NCI-H2107 treated with DMSO at 0.1 percent for 48 hours (cell line): ENCODE measurements around the gene CELA3B.
"Not testable (repeated sequence)": the region's sequence is repeated elsewhere in the genome, so short reads cannot be mapped to it uniquely, and the experiment has no call there.

Experiments
- DNase-seq: peaks from one replicate; lab custom pipeline; 2025; ENCODE audit not compliant: unreplicated experiment; lab: John Stamatoyannopoulos, UW

CELA3B gene

GRCh38 chr1:21974699-21975098, 2.1 kb upstream of the CELA3B start:
- DNase-seq: not testable (repeated sequence)

DNA sequence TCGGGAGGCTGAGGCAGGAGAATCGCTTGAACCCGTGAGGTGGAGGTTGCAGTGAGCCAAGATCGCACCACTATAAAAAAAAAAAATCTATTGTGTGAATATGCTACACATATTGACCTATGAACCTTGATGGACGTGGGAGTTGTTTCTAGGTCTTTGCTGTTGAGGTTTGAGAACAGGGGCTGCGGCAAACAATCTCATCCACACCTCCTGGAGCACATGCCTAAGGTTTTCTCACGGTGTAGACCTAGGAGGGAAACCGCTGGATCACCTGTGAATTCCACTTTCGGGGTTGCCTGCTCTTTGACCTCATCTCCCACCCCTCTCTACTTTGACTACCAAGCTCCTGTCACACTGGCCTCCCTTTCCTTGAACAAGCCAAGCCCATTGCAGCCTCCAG, 1.5 kb upstream of the CELA3B start:
- DNase-seq: not testable (repeated sequence)

GRCh38 chr1:21978209-21978608, 1.4 kb downstream of the CELA3B start:
- not testable (repeated sequence) for DNase-seq

GRCh38 chr1:21980515-21981220, 3.8 kb downstream of the CELA3B start:
- not testable (repeated sequence) for DNase-seq

DNA sequence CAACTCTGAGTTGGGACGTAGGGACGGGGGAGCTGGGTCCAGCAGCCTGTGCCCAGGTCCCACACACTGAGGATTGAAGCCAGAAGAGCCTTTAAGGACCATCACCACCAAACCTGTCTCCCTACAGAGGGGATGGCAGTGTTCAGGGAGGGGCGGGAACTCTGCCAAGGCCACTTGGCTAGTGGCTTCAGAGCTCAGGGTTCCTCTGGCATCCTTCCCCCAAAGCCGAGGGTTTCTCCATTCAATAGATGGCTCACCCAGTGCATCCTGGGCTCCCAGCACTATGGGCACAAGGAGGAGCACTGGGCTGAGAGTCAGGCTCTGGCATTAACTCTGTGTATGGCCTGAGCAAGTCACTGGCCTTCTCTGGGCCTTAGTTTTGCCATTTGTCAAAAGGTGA, 4.4 kb downstream of the CELA3B start:
- DNase-seq: not testable (repeated sequence)

DNA sequence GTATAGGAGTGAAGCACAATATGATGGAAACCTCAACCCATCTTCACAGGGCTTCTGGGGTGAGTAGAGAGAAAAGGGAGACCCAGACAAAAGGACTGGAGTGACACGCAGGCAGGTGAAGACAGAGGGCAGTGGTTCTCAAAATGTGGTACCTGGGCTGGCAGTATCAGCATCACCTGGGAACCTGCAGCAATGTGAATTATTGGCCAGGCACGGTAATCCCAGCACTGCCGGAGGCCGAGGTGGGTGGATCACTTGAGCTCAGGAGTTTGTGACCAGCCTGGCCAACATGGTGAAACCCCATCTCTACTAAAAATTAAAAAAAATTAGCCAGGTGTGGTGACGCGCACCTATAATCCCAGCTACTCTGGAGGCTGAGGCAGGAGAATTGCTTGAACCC, 5.3 kb downstream of the CELA3B start:
- not testable (repeated sequence) for DNase-seq

GRCh38 chr1:21983539-21983938, 6.7 kb downstream of the CELA3B start:
- DNase-seq: not testable (repeated sequence)

GRCh38 chr1:21985893-21986292, 9.1 kb downstream of the CELA3B start:
- DNase-seq: not testable (repeated sequence)

DNA sequence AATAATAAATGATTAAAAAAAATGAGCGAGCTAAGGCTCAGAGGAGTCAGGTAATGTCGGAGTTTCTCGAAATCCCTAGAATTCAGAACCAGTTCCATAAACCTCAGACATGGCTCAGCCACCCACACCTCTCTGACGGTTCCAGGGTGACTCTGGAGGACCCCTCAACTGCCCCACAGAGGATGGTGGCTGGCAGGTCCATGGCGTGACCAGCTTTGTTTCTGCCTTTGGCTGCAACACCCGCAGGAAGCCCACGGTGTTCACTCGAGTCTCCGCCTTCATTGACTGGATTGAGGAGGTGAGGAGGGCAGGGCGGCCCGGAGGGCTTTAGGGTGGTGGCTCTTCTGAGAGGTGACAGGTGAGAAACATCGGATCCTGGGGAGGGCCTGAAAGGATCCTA, 9.6 kb downstream of the CELA3B start:
- not testable (repeated sequence) for DNase-seq

DNA sequence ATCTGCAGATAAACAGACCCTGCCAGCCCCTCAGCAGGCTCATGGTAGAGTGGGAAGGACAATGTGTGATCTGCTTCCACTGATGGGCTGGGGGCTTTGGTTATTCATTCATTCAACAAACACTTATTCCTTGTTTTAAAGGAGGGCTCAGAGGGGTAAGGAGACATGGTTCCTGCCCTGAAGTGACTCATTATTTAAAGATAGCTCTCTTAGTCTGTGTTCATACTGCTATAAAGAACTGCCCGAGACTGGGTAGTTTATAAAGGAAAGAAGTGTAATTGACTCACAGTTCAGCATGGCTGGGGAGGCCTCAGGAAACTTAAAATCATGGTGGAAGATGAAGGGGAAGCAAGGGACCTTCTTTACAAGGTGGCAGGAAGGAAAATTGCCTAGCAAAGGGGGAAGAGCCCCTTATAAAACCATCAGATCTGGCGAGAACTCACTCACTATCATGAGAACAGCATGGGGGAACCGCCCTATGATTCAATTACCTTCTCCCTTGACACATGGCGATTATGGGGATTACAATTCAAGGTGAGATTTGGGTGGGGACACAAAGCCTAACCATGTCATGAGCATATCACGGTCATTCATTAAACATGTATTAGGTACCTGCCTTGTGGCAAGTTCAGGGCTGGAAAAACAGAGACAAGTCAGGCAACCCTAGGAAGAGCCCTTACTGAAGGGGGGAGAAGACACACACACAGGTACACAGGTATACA, 13.0 kb downstream of the CELA3B start:
- not testable (repeated sequence) for DNase-seq

DNA sequence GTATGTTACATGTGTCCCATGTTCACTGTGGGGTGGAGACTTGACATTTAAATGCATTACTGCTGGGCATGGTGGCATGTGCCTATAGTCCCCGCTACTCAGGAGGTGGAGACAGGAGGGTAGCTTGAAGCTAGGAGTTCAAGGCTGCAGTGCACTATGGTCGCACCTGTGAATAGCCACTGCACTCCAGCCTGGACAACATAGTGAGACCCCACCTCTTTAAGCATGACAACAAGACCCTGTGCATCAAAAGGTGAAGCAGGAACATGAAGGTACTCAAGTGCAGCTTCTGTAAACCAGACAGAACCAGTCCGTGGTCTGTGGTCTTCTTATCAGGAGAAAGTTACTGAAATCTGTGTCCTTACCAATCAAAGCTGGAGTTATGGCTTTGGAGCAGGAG, 15.4 kb downstream of the CELA3B start:
- DNase-seq: not testable (repeated sequence)

GRCh38 chr1:21994716-21995115, 17.9 kb downstream of the CELA3B start:
- not testable (repeated sequence) for DNase-seq

DNA sequence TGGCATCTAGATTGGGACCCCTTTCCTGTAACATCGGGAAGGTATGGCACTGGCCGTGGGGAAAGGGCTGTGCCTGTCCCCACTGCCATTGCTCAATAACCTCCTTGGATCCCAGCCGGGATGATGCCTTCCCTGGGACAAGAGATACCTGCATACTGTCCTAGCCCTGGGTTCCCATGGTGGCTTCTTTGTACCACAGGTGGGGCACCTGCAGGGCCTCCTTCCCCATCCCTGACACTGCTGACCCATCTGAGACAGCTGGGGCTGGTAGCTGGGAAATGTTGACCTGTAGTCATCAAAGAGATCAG, 19.8 kb downstream of the CELA3B start:
- not testable (repeated sequence) for DNase-seq

DNA sequence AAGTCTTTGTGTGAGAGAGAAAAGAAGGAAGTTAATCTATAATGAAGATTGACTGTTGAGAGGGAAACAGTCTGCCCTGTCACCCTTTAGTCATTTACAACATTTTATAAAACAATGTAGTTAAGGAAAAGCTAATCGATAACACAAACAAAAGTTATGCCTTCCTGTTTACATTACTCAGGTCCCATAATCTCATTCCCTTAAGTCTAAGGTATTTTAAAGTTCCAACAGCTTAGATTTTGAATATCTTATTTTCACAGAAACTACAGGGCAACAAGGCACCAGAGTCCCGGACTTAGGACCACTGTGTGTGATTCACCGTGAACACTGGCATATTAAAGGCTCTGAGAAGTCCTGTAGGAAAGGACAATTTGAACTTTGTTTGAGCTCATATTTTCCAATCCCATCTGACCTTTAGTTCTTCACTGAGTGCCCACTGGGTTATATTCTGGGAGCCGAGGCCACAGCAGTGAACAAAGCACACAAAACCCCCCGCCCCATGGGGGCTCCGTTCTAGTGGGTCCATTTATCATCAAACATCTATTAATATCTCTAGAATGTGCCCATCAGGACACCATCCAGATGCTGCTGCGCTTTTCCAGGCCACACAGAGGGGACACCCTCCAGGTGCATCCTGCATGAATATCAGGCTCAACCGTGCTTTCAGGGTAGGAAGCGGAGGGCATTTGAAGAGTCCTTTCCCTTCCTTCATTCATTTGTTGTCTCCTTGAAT, 21.2 kb downstream of the CELA3B start:
- DNase-seq: not testable (repeated sequence)

DNA sequence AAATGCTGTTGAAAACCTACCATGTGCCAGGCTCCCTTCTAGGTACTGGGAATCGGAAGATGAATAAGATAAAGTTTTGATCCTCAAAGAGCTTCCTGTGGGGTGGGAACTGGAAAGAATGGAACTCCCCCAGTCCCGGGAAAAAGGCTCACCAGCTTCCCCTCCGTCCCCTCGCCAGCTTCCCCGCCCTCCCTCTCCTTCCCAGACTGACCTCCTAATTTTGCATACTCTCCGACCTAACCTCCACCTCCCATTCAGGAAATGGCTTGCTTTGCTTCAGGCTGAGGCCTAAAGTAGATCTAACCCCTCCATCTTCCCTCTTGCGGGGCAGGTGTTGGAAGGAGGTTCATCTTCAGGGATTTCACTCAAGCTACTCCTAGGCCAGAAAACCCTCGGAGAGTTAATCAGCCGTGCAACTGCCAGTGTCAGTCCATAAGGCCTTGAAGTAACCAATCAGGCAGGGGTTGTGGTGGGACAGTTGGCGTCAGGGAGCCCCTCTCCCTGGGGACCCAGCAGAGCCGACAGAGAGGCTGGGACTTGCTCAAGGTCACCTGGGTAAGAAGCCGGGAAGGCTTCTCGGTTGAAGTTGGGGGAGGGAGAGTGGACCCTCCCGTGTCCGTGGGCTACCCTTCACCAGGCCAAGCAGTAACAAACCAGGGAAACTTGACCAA, 21.9 kb downstream of the CELA3B start:
- DNase-seq: not testable (repeated sequence)

- DNase-seq: not testable (repeated sequence)
Measured at GRCh38 chr1:21999645-22000044, 22.8 kb downstream of the CELA3B start.

DNA sequence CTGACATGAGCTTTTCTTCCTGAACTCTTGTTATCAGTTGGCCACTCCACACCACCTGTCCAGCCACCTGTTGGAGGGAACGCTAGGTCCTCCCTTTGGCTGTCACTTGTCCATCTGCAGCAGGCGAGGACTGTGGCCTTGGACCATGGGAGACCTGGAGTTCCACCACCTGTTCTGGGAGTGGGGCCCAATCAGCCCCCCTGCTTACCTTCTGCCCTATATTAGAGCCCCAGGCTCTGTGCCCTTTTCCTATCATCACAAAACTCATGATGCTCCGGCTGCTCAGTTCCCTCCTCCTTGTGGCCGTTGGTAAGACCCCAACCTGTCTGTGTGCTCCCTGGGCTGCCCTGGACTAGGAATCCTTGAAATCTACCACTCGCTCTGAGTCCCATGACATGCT, 24.6 kb downstream of the CELA3B start, which contains the start of gene CELA3A:
Gene CELA3A (plus strand): TSS at position 249 of the 400 bp plus-strand sequence. CDS start 18 bp downstream, at position 267.
- no peak for DNase-seq

DNA sequence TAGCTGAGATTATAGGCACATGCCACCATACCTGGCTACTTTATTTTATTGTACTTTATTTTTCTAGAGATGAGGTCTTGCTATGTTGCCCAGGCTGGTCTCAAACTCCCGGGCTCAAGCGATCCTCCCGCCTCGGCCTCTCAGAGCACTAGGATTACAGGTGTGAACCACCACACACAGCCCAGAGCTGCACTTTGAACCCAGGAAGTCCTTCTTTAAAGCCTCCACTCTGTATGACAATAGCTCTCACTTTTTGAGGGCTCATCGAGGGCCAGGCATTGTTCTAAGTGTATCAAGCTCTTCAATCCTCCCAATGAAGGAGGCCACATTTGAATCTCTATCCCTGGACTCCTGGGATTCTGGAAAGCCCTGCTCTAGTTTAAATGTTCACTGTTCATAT, 25.6 kb downstream of the CELA3B start:
- not testable (repeated sequence) for DNase-seq

- DNase-seq: not testable (repeated sequence)
Measured at GRCh38 chr1:22002875-22003274, 26.1 kb downstream of the CELA3B start.

DNA sequence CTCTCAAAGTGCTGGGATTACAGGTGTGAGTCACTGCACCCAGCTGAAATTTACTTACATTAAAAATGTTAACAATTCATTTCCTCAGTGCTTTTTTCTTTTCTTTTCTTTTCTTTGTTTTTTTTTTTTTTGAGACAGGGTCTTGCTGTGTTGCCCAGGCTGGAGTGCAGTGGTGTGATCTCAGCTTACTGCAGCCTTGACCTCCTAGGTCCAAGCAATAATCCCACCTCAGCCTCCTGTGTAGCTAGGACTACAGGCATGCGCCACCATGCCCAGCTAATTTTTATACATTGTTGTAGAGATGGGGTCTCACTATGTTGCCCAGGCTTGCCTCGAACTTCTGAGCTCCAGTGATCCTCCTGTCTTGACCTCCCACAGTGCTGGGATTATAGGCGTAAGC, 27.1 kb downstream of the CELA3B start:
- DNase-seq: not testable (repeated sequence)
